Neural progenitor cell (in vitro differentiated cells): ENCODE results near the gene LRP1B.

Experiments
- EZH2phosphoT487 ChIP-seq: fragments of 200-600 bp; sonication (generic); IDR thresholded peaks from 2 replicates; pipeline ENCODE4 v1.6.1; 2017; ENCODE audit warnings: antibody characterized with exemption
- TF ChIP-seq, protein P1 (sequence below): fragments of 200-600 bp; sonication (generic); IDR thresholded peaks from 2 replicates; pipeline ENCODE4 v1.5.1; 2017; ENCODE audit warnings: antibody characterized with exemption, mild to moderate bottlenecking

DNA sequence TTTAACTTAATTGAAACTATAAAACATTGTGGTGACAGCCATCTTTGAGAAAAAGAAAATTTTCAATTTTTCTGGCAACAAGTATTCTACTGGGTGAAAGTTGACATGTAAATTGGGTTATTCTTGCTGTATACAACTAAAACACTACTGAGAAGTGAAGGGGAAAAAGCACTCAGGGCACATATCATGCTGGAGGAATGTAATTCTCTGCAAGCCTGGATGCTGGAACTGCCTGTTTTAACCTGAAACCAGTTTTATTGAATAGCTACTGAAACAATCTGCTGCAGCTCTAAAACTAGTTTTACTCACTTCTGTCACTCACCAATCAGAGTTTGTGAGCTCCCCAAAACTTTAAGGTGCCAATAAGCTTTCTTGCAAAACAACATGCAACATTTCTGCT, 1136.0 kb downstream of the LRP1B start:
- TF ChIP-seq EZH2phosphoT487, result no peak
- TF ChIP-seq, protein P1, sequence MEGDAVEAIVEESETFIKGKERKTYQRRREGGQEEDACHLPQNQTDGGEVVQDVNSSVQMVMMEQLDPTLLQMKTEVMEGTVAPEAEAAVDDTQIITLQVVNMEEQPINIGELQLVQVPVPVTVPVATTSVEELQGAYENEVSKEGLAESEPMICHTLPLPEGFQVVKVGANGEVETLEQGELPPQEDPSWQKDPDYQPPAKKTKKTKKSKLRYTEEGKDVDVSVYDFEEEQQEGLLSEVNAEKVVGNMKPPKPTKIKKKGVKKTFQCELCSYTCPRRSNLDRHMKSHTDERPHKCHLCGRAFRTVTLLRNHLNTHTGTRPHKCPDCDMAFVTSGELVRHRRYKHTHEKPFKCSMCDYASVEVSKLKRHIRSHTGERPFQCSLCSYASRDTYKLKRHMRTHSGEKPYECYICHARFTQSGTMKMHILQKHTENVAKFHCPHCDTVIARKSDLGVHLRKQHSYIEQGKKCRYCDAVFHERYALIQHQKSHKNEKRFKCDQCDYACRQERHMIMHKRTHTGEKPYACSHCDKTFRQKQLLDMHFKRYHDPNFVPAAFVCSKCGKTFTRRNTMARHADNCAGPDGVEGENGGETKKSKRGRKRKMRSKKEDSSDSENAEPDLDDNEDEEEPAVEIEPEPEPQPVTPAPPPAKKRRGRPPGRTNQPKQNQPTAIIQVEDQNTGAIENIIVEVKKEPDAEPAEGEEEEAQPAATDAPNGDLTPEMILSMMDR, result no peak
